GM19099 (cell line): Measurements from ENCODE around the gene RNF150.

ENCODE experiments used
- POLR2A ChIP-seq: IDR thresholded peaks from 3 replicates; pipeline ENCODE4 v1.6.1; 2011; ENCODE audit warnings: low read depth; ENCODE audit not compliant: insufficient read length; ENCODE audit errors: extremely low read depth

Gene RNF150

GRCh38 chr4:141117935-141118334 lies 15.3 kb downstream of the RNF150 start:
- no peak for TF ChIP-seq POLR2A

DNA sequence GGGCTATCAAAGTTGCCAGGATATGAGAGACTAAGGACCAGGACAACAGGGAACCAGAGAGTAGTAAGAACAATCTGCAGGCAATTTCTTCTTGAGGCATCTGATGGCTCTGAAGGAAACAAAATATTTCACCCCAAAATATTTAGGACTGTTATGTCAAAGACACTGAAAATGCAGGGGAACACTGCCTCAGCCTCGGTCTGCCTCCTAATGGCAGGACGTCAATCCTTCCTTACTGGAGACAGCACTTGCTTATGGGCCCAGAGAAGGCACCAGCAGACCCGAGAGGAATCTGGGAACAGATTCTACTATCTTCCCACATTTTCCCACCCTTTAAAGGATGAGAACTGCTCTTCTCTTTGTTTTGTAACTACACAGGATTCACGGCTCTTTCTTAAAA lies 23.3 kb downstream of the RNF150 start:
- TF ChIP-seq POLR2A = no peak

- TF ChIP-seq POLR2A = no peak
Observed at GRCh38 chr4:141107927-141108326, 25.3 kb downstream of the RNF150 start.

DNA sequence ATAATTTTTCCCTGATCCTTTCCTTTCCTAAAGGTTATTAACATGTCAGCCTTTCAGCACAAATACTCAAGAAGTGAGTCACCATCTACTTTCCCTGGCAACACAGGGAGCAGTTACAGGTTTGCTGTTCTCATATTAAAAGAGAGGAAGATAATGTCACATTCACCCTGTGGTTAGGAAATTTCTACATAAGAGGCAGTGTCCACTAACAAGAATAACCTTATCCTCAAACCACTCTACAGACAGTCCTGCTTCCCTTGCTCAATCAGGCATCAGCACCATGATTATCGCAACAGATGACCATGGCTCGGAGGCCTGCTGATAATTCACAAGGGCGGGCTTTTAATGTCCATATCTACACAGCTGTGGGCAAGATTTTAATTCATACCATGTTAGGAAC lies 30.9 kb downstream of the RNF150 start:
- TF ChIP-seq POLR2A = no peak

GRCh38 chr4:141101511-141101910 lies 31.8 kb downstream of the RNF150 start:
- TF ChIP-seq POLR2A = no peak

DNA sequence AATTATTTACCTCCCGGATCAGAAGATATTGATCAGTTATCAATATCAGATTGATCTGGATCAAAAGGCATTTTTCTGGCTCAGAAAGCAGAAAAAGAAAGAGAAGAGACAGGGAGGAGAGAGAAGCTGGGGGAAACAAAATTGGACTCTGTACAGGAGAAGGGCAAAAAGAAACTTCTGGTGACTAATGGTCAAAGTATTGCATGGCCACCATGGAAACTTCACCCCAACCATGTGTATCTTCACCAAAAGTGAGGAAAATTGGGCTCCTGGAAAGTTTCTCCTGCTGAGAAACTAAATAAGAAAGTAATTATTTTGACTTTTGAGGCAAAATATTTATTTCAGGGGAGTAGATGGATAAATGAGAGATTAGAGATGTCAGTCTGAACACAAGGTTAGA lies 33.9 kb downstream of the RNF150 start:
- TF ChIP-seq POLR2A = no peak

DNA sequence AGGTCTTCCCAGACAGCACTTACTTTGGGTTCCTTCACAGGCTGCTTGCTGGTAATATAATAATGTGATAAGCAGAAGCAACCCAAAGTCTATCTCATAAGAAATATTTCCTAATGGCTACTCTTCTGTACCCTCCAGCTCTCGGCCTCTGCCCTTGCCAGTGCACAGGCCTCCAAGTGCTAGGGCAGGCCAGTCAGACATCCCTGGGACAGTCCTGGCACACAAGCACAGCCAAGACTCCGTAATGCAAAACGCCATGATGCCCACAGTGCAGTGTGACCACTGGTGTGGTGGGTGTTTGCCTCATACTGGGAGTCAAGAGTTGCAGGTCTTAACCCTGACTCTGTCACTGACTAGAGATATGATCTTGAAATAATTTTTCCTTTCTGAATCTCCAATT lies 35.1 kb downstream of the RNF150 start:
- TF ChIP-seq POLR2A = no peak

DNA sequence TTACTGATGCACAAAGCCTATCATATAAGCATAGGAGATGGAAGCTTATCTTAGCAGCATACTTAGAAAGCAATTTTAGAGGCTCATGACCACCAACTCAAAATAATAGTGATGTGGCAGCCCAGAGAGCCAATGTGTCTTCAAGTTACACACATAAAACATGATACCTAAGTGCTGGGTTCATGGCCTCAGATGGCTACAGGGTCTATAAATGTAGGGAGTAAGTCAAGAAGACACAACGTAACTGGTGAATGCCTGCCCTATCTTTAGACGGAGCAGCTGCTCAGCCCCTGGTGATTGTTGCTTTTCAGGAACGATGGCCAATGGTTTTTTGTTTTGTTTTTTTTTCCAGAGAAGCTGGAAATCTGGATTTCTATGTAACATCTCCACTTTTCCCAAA lies 42.8 kb downstream of the RNF150 start:
- no peak for TF ChIP-seq POLR2A

DNA sequence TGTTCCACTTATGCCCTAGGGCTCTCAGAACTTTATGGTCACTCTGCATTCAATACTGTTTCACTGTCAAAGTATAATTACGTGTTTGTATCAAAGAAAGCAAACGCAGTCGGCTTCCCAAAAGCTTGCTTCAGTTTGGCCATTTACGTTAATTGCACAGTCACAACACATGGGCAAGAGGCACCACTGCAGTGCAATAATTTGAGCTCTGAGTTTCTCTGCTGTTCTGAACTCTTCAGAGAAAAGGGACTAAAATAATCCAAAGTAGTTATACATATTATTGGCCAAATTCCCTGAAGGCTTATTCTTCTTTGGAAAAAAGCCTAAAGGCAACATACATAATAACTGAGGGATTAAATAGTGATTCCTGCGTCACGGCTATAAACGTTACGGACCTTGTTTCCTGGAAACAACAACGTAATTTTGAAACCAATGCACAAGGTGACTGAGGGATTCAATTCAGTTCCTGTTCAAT lies 51.3 kb downstream of the RNF150 start:
- no peak for TF ChIP-seq POLR2A

DNA sequence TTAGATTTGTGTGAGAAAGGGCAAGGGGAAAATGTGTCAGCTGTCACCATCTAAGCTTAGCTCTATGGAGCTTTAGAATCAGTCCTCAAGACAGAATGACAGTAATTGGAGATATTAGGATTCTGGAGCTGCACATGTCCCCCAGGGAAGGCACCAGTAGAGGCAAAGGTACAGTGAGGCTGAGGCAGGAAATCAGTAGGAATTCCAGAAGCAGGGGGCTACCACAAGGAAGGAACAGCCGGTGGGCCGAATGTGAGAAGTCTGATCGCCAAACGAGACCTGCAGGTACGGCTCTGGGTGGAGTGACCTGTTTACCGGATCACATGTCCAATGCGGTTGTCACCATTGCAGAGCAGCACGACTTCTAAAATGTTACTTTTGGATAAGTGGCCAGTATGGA lies 52.6 kb downstream of the RNF150 start:
- TF ChIP-seq POLR2A = no peak

- TF ChIP-seq POLR2A = no peak
Observed at GRCh38 chr4:141079393-141079930, 53.8 kb downstream of the RNF150 start.

GRCh38 chr4:141078871-141079270 lies 54.4 kb downstream of the RNF150 start:
- TF ChIP-seq POLR2A = no peak

- TF ChIP-seq POLR2A = no peak
Observed at GRCh38 chr4:141077611-141078225, 55.6 kb downstream of the RNF150 start.

DNA sequence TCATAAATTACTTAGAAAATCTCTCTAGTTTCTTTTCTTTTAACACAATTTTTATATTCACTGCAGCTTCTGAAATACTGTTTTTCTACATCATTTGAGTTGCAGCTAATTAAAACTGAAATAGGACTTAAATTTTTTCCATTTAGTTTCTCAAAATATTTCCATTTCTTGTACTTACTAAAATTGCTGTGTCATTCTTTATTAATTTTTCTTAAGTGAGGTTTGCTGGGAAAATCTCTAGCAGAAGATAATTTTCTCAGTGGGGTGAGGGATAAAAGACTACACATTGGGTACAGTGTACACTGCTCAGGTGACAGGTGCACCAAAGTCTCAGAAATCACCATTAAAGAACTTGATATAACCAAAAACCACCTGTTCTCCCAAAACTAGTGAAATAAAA lies 57.7 kb downstream of the RNF150 start:
- no peak for TF ChIP-seq POLR2A

DNA sequence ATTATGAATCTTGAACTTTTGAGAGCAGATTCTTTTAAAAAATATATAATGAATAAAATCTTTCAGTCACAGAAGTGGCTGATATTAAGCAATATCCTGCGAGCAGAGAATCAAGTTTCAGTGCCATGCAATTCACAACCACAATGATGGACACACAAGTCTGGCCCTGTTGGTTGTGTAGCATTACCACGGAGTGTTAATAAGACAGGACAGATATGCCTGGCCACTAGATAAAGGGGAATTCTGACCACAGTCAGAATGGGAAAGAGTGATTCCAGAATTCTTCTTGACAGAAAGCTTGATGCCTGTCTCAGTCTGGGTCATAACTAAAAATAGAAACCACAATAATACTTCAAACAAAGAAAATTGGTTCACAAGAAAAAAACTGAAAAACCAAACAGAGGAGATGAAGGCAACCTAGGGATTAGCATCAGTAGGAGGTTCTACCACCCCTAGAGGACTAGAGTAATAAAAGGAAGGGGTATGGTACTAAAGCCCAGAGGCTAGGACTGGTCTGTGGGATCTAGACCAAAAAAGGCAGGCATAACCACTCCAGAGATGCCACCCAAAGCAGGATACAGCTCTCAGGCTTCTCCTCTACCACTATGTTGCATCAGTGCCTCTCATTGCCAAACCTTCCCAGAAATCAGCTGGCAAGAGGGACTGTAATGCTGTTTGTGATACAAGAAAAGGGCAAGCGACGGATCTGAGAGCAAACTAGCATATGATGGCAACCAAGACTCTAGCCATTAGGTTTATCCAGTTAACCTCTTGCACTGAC lies 59.0 kb downstream of the RNF150 start:
- no peak for TF ChIP-seq POLR2A

- TF ChIP-seq POLR2A = no peak
Observed at GRCh38 chr4:141066690-141067089, 66.6 kb downstream of the RNF150 start.

GRCh38 chr4:141065872-141066271 lies 67.4 kb downstream of the RNF150 start:
- no peak for TF ChIP-seq POLR2A

DNA sequence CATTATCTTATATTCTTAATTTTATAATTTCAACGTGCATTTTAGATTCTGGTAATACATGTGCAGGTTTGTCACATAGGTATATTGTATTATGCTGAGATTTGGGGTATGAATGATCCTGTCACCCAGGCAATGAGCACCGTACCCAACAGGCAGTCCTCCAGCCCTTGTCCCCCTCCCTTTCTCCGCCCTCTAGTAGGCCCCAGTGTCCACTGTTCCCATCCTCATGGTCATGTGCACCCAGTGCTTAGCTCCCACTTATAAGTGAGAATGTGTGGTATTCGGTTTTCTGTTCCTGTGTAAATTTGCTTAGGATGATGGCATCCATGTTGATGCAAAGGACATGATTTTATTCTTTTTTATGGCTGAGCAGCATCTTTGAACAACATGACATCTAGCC lies 70.6 kb downstream of the RNF150 start:
- no peak for TF ChIP-seq POLR2A
